Neuron (in vitro differentiated cells): ENCODE results near the gene FGR.
"Not testable (repeated sequence)": the region's sequence is repeated elsewhere in the genome, so short reads cannot be mapped to it uniquely, and the experiment has no call there.

ENCODE experiments used
- H2AFZ ChIP-seq: one replicate; pipeline ENCODE4 v1.6.1; 2013; ENCODE audit warnings: low read depth, mild to moderate bottlenecking, inconsistent platforms, low read length, moderate library complexity
- H3K27me3 ChIP-seq: one replicate; pipeline ENCODE4 v1.6.1; 2013; ENCODE audit warnings: low read length; ENCODE audit not compliant: insufficient read depth
- H3K36me3 ChIP-seq: one replicate; pipeline ENCODE4 v1.6.1; 2013; ENCODE audit warnings: low read length; ENCODE audit not compliant: insufficient read depth
- H3K4me1 ChIP-seq: one replicate; pipeline ENCODE4 v1.6.1; 2013; ENCODE audit warnings: low read length; ENCODE audit not compliant: insufficient read depth
- H3K4me3 ChIP-seq: 2 replicates; pipeline ENCODE4 v1.5.1; 2013; ENCODE audit warnings: mild to moderate bottlenecking, low read length, moderate library complexity
- H3K9me3 ChIP-seq: one replicate; pipeline ENCODE4 v1.6.1; 2013; ENCODE audit warnings: low read length

Gene FGR

GRCh38 chr1:27626031-27626935 is 8.7 kb downstream of the FGR start:
- Histone ChIP-seq H3K27me3 (no peaks in the 10 kb centered on the region), H3K4me3 (no peak overlapping the region), H2AFZ (no peak overlapping the region), H3K4me1 (peaks cover 8% of the 10 kb centered on the region), H3K36me3 (no peaks in the 10 kb centered on the region), H3K9me3 (no peaks in the 10 kb centered on the region)

GRCh38 chr1:27624467-27625178 is 10.4 kb downstream of the FGR start:
- H3K27me3 ChIP-seq, result no peaks in the 10 kb centered on the region
- no peaks in the 10 kb centered on the region for H3K36me3 ChIP-seq
- no peak overlapping the region for H2AFZ ChIP-seq
- H3K9me3 ChIP-seq, result no peaks in the 10 kb centered on the region
- no peak overlapping the region for H3K4me3 ChIP-seq
- peaks cover 8% of the 10 kb centered on the region for H3K4me1 ChIP-seq

- Histone ChIP-seq H3K9me3 (no peaks in the 10 kb centered on the region), H3K36me3 (no peaks in the 10 kb centered on the region), H3K4me3 (no peak overlapping the region), H2AFZ (no peak overlapping the region), H3K4me1 (peaks cover 8% of the 10 kb centered on the region), H3K27me3 (no peaks in the 10 kb centered on the region)
Measured at GRCh38 chr1:27623327-27624212, 11.4 kb downstream of the FGR start.

- no peaks in the 10 kb centered on the region for H3K9me3 ChIP-seq
- no peaks in the 10 kb centered on the region for H3K36me3 ChIP-seq
- H3K27me3 ChIP-seq, result no peaks in the 10 kb centered on the region
- no peak overlapping the region for H3K4me3 ChIP-seq
- H3K4me1 ChIP-seq, result peaks cover 8% of the 10 kb centered on the region
- no peak overlapping the region for H2AFZ ChIP-seq
Measured at GRCh38 chr1:27622828-27623227, 12.2 kb downstream of the FGR start.

GRCh38 chr1:27621051-27621920 is 13.7 kb downstream of the FGR start:
- no peaks in the 10 kb centered on the region for H3K27me3 ChIP-seq
- peaks cover 8% of the 10 kb centered on the region for H3K4me1 ChIP-seq
- H3K4me3 ChIP-seq, result no peak overlapping the region
- no peak overlapping the region for H2AFZ ChIP-seq
- H3K36me3 ChIP-seq, result no peaks in the 10 kb centered on the region
- no peaks in the 10 kb centered on the region for H3K9me3 ChIP-seq

GRCh38 chr1:27619782-27620438 is 15.1 kb downstream of the FGR start:
- not testable (repeated sequence) for H3K27me3 ChIP-seq, H3K36me3 ChIP-seq, H3K4me1 ChIP-seq, H2AFZ ChIP-seq, H3K9me3 ChIP-seq, H3K4me3 ChIP-seq

- Histone ChIP-seq H2AFZ (no peak overlapping the region), H3K9me3 (no peaks in the 10 kb centered on the region), H3K4me1 (no peaks in the 10 kb centered on the region), H3K36me3 (no peaks in the 10 kb centered on the region), H3K27me3 (no peaks in the 10 kb centered on the region), H3K4me3 (no peak overlapping the region)
Measured at GRCh38 chr1:27618341-27619082, 16.5 kb downstream of the FGR start.

GRCh38 chr1:27617420-27617819 is 17.6 kb downstream of the FGR start:
- Histone ChIP-seq H3K27me3 (no peaks in the 10 kb centered on the region), H3K36me3 (no peaks in the 10 kb centered on the region), H3K4me1 (no peaks in the 10 kb centered on the region), H3K4me3 (no peak overlapping the region), H3K9me3 (no peaks in the 10 kb centered on the region), H2AFZ (no peak overlapping the region)

GRCh38 chr1:27616441-27616840 is 18.5 kb downstream of the FGR start:
- no peak overlapping the region for H3K4me3 ChIP-seq
- peaks cover 3% of the 10 kb centered on the region for H3K27me3 ChIP-seq
- H2AFZ ChIP-seq, result no peak overlapping the region
- no peaks in the 10 kb centered on the region for H3K4me1 ChIP-seq
- no peaks in the 10 kb centered on the region for H3K36me3 ChIP-seq
- no peaks in the 10 kb centered on the region for H3K9me3 ChIP-seq

- H3K36me3 ChIP-seq, result no peaks in the 10 kb centered on the region
- no peak overlapping the region for H3K4me3 ChIP-seq
Measured at GRCh38 chr1:27615346-27616192, 19.4 kb downstream of the FGR start.

More at GRCh38 chr1:27615346-27616192, 19.4 kb downstream of the FGR start:
- no peaks in the 10 kb centered on the region for H3K9me3 ChIP-seq
- H2AFZ ChIP-seq, result no peak overlapping the region
- H3K4me1 ChIP-seq, result no peaks in the 10 kb centered on the region
- H3K27me3 ChIP-seq, result peaks cover 3% of the 10 kb centered on the region
